HuH-7 (cell line): ENCODE results near the gene MAMDC2.
A peak's percentile ranks its signal among the peaks of the same experiment; 100 is the strongest.

ENCODE experiments used
- DNase-seq: peaks from one replicate; pipeline ENCODE4 v3.0.0; 2011; ENCODE audit warnings: low spot score

MAMDC2 gene, protein sequence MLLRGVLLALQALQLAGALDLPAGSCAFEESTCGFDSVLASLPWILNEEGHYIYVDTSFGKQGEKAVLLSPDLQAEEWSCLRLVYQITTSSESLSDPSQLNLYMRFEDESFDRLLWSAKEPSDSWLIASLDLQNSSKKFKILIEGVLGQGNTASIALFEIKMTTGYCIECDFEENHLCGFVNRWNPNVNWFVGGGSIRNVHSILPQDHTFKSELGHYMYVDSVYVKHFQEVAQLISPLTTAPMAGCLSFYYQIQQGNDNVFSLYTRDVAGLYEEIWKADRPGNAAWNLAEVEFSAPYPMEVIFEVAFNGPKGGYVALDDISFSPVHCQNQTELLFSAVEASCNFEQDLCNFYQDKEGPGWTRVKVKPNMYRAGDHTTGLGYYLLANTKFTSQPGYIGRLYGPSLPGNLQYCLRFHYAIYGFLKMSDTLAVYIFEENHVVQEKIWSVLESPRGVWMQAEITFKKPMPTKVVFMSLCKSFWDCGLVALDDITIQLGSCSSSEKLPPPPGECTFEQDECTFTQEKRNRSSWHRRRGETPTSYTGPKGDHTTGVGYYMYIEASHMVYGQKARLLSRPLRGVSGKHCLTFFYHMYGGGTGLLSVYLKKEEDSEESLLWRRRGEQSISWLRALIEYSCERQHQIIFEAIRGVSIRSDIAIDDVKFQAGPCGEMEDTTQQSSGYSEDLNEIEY

DNA sequence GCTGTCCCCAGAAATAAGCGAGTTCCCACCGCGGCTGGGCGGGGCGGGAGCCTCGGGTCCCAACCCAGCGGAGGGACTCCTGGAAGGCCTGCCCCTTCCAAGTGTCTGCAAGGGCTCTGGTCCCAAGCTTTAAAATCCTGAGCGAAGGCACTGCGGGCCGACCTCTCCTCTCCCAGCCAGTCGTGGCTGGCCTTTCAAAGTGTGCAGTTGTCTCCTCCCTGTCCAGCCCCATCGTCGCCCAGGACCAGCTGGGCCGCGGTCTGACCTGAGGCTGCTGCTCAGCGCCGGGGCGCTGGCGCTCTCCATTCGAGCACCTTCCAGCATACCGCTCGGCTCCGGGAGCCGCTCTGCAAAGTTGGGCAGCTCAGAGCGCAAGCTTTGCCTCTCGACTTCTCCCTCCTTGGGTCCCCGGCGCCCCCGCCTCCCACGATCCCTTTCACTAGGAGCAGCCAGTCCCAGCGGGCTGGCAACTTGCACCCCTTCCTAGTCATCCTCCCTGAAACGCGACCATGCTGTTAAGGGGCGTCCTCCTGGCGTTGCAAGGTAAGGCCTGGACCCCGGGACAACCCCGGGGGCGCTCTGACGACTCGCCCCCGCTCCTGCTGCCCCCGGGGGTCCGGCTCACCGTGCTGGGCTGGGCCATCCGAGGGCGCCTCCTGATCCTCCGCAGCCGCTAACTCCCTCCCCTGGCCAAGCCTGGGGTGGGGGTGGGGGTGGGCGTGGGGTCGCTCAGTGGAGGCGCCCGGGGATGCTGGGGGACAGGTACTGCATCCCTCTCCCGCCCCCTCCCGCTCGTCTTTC, at the start of gene MAMDC2:
TSS of gene MAMDC2 (plus strand) at position 160 of the 801 bp plus-strand sequence. CDS start at position 510, 350 bp downstream.
- DNase-seq = peak; percentile 21

DNA sequence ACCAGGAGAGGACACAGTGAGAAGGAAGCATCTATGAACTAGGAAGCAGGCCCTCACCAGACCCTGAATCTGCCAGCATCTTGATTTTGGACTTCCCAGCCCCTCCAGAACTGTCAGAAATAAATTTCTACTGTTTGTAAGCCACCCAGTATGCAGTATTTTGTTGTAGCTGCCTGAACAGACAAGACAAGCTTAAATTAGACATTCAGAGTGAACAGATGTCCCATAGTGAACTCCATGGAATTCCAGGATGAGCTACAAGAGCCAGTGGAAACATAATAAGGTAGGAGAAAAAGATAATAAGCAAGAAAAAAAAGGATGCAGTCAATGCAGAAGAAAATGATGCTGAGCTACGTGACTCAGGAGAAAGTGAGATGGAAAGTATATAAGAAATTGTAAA, 47.8 kb upstream of the MAMDC2 start:
- DNase-seq = no peak

DNA sequence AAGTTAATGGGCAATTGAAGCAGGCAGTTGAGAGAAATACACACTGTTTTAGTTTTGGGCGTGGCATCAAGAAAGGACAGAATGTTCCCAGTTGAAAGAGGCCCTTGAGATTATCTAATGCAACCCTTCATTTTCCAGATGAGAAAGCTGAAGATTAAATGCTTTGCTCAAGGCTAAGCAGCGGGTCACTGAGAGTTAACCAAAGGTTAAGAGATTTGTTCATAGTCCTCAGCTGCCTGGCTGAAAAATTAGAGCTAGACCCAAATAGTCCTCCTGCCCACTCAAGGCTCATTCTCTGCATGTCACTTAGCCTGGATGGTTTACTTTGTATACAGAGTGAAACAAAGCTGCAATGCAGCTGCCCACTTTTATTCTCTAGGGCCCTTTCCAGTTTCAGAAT, 46.7 kb upstream of the MAMDC2 start:
- DNase-seq = no peak

DNA sequence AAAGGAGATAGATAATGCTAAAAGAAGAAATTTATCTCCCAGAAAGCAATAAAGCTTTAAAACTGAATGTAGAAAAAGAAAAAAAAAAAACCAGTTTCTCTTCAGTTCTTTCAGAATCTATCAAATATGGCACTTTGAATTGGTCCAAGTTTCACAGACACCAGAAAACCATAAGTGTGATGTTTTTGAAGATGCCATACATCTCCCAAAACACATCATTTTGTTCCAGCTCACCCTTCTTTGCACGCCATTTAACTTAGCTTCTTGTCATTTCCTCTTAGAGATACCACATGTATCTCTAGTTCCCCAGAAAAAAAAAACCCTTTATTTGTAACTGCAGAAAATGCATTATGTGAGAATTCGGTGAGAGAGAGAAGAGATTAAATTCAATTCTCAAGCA, 46.1 kb upstream of the MAMDC2 start:
- DNase-seq = no peak

DNA sequence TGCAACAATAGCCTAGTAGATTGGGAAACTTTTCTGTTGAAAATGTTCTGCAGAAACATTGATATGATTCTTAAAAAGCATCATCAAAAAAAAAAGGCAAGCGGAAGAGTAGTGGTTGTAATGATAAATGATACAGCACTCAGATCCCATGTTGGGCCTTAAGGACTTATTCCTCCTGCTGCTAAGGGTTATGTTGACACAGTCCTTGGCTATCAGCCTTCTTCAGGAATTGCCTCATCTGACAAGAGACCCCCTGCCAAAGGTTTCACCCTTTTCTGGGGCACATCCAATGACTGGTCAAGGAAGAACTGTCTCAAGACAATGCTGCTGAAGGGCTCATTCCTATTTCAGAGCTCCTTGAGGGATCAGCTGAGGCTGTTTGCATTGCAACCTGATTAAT, 44.3 kb upstream of the MAMDC2 start:
- no peak for DNase-seq

DNA sequence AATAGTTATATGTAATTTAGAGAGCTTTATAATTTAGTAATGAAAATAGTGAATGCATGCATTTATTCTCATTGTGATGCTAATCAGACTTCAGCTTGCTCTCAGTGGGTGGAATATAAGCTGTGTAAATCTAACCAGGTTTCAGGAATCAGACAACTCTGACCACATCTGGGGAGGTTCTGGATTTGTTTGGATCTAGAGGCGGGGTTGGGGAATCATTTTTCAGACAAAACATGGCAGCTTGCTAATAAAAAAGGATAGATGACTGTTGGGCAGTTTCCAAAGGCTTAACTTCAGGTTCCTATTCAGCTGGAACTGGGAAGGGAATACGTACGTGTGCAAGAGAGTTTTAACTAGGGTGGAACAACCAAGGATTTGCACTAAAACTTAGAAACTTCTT, 43.2 kb upstream of the MAMDC2 start:
- DNase-seq = no peak

DNA sequence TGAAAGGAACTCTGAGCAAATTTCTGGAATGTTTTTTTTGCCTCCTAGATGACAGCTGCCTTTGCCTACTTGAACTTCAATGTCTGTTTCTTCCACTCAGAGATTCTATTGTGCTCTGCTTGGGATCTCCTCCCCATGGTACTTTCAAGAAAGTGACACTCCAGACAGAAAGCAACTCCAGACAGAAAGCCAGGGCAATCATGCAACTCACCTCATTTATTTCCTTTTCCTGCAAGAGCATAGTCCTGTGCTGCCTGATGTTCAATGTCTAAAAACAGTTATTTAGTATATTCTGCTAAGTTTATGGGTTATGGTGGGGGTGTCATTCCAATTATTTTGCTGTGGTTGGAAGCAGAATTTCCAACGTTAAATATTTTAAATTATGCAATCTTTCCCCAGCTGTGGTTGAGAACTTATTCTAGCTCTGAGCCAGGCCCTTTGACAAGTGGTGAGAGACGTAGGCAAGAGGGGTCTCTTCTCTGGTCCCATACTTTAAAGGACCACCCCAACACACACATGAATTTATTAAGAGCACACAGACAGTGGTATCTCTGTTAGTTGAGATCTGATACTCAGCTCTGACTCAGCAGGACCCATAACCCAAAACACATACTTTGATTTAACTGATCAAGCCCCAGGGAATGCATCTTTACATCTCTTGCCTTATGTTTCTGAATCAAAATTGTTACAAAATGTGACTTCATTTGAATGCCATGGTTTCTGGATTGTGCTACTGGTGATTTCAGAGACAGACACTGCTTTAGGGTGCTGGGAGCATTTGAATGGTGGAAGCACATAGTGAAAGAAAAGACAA, 39.5 kb upstream of the MAMDC2 start:
- no peak for DNase-seq

DNA sequence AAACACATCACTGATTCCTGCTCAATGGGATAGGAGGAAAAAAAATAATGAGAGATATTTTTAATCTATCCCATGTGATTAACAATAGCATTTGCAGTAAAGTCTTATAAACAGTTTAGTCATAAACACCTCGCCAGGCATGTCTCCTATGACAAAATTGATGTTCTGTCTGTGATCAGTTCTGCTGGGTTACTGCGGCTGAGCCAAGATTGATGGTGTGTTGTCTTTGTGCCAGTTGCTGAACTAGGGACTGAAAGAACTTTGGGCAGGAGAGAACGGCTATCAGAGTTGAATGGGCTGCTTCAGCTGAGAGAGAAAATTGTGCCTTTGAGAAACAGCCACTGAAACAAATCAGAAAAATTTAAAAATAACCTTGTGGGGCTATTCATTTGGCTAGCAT, 37.3 kb upstream of the MAMDC2 start:
- no peak for DNase-seq

DNA sequence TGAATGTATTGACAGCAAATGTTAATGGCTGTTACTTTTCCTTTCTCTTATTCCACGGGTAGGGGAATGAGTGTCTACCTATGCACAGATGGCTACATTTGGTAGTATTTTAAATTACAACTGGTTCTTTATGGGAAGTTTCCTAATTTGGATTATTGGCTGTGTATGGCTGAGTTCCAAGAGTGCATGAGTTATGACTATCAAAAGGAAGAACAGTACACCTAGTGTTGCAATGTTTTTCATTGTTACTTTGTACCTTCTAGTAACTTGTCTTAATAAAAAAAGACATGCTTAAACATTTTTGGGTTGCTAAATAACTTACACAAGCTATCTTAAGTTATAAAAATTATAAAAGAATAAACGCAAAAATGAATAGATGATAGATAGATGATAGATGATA, 35.8 kb upstream of the MAMDC2 start:
- no peak for DNase-seq

DNA sequence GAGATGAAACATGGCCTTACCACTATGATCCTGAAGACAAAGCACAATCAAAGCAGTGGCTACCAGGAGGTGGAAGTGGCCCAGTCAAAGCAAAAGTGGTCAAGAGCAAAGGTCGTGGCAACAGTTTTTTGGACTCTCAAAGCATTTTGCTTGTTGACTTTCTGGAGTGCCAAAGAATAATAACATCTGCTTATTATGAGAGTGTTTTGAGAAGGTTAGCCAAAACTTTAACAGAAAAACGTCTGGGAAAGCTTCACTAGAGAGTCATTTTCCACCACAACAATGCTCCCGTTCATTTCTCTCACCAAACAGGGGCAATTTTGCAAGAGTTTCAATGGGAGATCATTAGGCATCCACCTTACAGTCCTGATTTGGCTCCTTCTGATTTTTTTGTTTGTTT, 33.6 kb upstream of the MAMDC2 start:
- DNase-seq = no peak

DNA sequence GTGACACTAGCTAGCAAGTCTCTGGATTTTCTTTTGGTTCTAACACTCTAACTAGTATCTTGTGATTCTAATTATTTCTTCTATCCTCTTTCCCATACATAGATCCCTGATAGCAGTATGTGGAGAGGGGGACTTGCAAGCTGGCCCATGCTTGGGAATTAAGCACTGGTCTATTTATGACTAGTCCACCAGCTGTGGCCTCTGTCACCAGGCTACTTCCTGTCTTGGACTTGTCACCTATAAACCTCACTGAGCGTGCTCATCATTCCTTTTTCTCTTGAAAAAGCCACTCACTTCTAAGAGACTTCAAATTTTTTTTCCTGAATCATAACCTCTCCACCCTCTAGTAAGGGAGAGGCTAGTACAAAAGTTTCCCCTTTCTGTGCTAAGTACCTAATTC, 32.3 kb upstream of the MAMDC2 start:
- no peak for DNase-seq

DNA sequence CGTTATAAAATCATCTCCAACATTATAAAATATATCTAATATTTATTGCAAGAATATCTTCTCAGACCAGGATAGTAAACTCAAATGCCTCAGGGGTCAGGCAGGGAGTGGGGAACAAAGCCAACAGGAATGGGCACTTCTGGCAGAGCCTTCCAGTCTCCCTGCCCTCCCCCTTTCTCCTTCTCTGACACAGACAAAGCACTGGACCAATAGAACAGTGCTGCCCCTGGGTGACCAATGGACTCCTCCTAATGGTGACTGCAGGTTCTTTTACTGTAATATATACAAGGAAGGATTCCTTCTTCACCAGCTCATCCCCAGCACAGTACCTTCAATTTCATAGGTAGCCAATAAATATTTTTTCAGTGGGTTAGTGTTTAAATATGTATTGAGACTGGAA, 31.1 kb upstream of the MAMDC2 start:
- no peak for DNase-seq

DNA sequence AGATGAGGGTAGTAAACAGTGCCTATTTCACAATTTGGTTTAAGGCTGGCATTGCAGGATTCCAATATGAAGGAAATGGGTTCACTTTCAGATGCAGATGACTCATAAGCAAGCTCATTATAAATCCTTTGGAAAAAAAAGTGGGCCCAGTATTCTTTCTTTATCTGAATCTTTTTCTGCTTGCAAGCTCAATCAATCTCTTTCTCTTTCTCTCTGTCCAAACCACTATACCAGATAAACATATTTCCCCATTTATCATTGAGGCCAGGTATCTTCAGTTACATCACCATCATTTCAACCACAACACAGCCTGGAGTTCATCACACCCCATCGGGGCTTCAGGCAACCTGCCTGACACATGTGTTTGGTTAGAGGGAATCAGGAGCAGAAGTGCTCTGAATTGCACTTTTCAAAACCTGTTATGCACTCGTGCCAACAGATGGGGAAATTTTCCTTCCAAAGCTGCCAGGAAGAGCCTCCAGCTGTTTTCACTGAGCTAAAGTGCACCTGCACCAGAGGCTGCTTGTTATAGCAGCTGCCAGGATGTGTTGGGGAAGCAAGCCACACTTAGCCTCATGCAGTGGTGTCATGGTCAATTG, 30.0 kb upstream of the MAMDC2 start:
- no peak for DNase-seq

DNA sequence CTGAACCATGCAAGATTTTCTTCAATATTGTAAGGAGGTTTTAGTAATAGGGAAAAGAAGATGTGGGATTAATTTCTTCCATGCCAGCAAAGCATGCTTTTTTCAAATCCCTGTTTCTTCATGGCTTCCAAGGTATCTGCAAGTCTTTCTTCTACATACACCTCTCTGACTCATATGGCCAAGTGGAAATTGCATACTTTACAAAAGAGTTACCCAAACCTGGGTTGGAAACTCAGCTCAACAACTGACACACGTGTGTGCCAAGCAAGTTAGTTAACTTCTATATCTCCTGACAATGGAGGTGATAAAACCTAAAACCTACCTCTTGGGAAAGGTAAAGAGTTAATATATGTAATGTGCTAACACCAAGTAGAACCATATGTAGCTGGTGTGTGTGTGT, 28.5 kb upstream of the MAMDC2 start:
- DNase-seq = no peak

DNA sequence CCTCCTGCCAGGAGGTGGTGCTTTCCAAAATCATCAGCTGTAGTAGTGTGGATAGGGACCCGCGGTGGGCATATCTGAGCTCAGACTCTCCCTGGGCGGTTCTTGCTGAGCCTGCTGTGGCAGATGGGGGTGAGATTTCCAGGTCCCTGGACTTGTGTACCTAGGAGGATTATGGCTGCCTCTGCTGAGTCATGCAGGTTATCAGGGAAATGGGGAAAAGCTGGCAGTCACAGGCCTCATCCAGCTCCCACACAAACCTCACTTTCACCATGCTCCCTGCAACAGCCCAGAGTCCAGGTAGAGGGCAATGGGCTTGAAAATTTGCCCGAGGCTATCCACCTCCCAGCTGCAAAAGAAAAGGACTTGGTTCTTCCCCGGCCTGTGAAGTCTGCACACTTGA, 23.4 kb upstream of the MAMDC2 start:
- DNase-seq = no peak

DNA sequence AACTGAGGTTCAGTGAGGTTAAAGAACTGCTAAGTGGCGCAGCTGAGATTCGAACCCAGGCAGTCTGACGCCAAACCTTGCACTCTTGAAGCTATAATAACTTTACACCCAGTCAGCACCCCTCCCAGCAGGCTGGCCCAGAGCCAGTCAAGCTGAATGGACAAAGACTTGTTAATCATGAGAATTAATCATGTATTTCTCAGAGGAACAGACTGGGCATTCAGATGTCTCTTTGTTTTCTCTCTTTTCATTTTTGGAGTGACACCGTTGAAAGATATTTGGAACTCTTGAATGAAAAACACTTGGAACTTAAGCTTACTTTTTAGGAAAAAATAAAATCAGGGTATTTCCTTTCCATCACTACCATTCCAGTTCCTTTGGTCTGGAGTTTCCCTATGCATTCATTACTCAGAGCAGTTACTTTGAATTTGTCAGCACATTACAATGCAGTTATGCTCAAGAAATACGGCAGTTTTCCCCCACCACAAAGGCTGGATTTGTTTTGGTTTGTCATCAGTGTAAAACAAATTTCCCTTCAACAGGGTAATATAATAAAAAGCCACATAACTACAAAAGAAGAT, 22.6 kb upstream of the MAMDC2 start:
- no peak for DNase-seq

DNA sequence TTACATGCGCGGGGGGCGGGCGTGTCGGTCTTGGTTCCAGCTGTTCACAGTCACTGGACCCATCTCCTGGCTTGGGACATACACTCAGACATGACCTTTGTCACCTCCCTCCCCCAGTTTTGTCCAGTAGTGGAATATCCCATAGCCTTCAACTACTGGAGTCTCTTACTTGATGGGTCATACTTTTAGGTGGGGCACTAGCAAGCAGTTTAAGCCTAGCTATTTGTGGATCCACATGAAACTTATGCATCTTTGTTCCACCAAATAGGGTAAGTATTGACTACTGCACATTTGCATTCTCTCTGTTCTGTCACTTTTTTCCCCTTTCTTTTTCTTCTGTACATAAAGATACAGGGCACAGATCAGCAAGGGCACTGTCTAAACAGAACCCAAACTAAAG, 15.4 kb upstream of the MAMDC2 start:
- DNase-seq = no peak

DNA sequence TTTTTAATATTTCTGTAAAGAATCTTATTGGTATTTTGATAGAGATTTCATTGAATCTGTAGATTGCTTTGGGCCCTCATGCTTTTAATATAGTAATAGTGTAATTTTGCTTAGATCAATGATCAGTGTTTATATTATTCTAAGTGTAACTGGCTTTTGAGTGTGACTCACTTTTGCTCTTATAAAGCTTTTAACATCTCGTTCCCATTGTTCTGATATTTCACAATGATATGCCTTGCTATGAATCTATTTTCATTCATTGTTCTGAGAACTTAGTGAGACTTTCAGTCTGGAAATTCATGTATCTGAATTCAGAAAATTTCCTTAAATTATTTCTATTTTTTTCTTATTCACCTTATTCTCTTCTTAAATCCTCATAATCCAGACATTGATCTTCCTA, 13.5 kb upstream of the MAMDC2 start:
- no peak for DNase-seq

DNA sequence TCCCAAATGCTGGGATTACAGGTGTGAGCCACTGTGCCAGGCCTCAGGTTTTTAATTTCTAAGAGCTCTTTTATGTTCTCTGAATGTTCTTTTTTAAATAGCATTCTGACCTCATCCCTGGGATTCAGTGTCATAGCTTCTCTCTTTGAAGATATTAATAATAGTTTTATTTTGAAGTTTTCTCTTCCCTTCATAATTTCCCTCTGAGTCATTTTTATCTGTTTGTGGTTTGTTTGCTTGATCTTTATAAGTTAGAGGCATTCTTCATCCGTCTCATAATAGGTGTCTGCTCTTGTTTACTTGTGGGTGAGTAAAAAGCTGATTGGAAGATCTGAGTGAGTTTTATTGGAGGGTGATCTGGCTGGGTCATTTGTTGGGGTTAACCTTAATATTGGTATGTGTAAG, 12.5 kb upstream of the MAMDC2 start:
- no peak for DNase-seq

DNA sequence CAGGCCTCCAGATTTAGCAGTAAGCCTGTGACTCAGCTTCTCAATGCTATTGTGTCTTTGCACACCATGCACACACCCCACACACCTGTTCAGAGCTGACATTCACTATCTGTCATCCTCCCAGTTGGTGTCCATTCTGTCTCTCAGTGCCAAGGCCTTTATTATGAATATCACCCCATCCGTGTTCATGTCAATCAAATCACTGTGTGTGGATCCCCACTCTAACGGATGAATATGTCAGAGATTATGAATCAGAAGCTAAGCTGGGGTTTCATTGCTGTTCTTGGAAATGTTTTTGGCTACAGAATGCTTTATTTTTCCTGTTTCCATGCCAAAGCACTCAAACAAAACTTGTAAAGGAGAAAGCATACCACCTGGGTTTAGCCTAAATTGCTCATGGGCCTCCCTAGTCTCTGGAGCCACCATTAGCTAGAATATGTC, 9.4 kb upstream of the MAMDC2 start:
- DNase-seq = no peak

DNA sequence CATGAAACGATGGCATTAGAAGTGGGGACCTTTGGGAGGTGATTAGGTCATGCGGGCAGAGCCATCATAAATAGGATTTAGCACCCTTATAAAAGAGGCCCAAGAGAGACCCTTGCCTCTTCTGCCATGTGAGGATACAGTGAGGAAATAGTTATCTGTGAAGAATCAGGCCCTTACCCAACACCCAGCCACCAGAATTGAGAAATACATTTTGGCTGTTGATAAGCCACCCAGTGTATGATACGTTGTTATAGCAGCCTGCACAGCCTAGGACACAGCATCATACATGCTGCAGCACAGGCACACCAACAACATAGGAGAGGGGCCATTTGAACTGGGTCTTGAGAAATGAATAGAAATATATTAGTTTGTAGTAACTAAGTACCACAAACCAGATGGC, 8.0 kb upstream of the MAMDC2 start:
- DNase-seq = no peak
